ENCODE measurements around the gene PNPLA6. TPM values are rescaled to one million over a fixed set of nuclear protein-coding genes. Genes with fewer than 3 reads are reported as not detected.

The PNPLA6 gene
- total RNA-seq (2011; cell fraction: chromatin; rRNA removed; ENCODE audit: low replicate concordance), result 25.7 and 85.1 TPM in 2 replicates
- total RNA-seq (2011; cell fraction: nucleolus; rRNA removed), result 82.6 and 98.1 TPM in 2 replicates
- total RNA-seq (2011; cell fraction: nucleoplasm; rRNA removed), result 36.0 and 52.2 TPM in 2 replicates
- total RNA-seq (2014; rRNA removed) (19.6 and 25.6 TPM in 2 replicates), total RNA-seq (2014; rRNA removed; fragmentation: Illumina TruSeq; extraction: Trizol) (3.2 and 6.5 TPM in 2 replicates), total RNA-seq (2015; rRNA removed; fragmentation: Illumina TruSeq; extraction: Trizol) (8.3 and 9.6 TPM in 2 replicates), total RNA-seq (2021) (30.2 and 32.3 TPM in 2 replicates), polyA plus RNA-seq (2011; rRNA removed) (7.4 and 16.1 TPM in 2 replicates), polyA plus RNA-seq (2014; fragmentation: Illumina TruSeq; extraction: Trizol) (9.9 and 12.8 TPM in 2 replicates), polyA plus RNA-seq (2014; fragmentation: Nextera tagmentation; extraction: Ambion mirVana) (under 1 TPM; 0.07 to 0.74 TPM), polyA plus RNA-seq (2014; rRNA removed) (15.7 and 17.0 TPM in 2 replicates), polyA minus RNA-seq (2011; rRNA and poly(A)+ RNA removed) (6.2 and 8.8 TPM in 2 replicates), Bru-seq, nascent RNA (percentile 48 among the genes with signal in this experiment), BruChase-seq, experiment 1, labeled RNA remaining after a 2-hour chase (percentile 43 among the genes with signal in this experiment), BruChase-seq, experiment 2, labeled RNA remaining after a 6-hour chase (percentile 52 among the genes with signal in this experiment)
- 10.8 and 19.2 TPM in 2 replicates for polyA plus RNA-seq (2011; cell fraction: cytosol; rRNA removed)
- polyA plus RNA-seq (2011; cell fraction: nucleus; rRNA removed), result 41.4 and 57.5 TPM in 2 replicates
- polyA plus RNA-seq (2012), result 18.1 and 35.8 TPM in 2 replicates
- polyA minus RNA-seq (2011; cell fraction: cytosol; rRNA and poly(A)+ RNA removed), result 16.3 and 30.6 TPM in 2 replicates
- 23.7 and 30.1 TPM in 2 replicates for polyA minus RNA-seq (2011; cell fraction: nucleus; rRNA and poly(A)+ RNA removed)
- long read RNA-seq, experiment 1, full-length matches to known transcripts, result 2 of 100 reads
- long read RNA-seq, experiment 1, partial matches to known transcripts, result 92 of 100 reads
- long read RNA-seq, experiment 1, other reads (novel, unspliced or antisense), result 6 of 100 reads
- long read RNA-seq, experiment 2, partial matches to known transcripts, result 6 of 16 reads
- long read RNA-seq, experiment 2, other reads (novel, unspliced or antisense), result 10 of 16 reads
- long read RNA-seq, experiment 3, full-length matches to known transcripts, result 1 of 3 reads
- long read RNA-seq, experiment 3, partial matches to known transcripts, result 0 of 3 reads
- long read RNA-seq, experiment 3, other reads (novel, unspliced or antisense), result 2 of 3 reads

DNA sequence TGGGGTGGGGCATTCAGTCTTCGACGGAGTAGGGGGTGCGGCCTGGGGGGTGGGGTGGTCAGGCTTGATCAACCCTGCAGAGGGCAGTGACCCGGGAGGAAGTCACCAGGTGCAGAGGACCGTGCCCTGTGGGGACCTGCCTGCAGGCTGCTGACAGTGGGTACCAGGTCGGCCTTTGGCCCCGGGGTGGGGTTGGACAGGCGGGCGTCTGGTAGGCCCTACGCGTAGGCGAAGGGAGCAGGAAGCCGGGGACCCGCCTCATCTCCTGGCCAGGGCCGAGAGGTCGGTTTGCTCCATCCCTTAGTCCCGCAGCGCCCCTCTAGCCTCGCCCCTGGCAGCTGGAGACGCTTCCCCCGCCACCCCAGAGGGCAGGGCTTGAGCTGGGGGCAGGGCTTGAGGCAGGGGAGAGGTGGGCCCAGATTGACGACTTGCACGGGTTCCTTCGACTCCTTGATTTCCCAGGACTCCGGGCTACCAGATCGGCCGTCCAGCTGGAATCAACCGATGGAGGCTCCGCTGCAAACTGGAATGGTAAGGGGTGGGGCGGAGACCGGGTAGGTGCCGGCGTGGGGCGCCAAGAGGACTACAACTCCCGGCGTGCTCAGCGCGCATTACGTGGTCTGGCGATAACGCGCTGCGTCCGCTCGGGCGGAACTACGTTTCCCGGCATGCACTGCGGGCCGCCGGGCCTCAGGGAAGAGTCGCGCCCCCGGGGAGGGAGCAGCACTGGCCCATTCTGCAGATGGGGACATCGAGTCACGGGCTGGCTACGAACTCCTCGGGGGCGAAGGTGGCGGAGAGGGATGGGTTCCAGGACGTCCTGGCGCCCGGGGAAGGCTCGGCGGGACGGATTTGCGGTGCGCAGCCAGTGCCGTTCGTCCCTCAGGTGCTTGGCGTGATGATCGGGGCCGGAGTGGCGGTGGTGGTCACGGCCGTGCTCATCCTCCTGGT is at the start of gene PNPLA6:
Gene PNPLA6, plus strand, starts transcription at position 671 of the 951 bp plus-strand sequence. Its CDS starts 72 bp downstream, at position 743.
- WGBS (ENCODE audit: insufficient coverage, low coverage, missing lambda C conversion rate), result under 1% methylated on average over 68 of the region's 76 CpGs
- POLR2A ChIA-PET, result interaction anchor here (0.6 to 1.8 kb wide), 8 partner anchors 12 to 126 kb away, joined by 3 to 9 read pairs (median 3); partner anchors contain the start of genes MCOLN1, PCP2 and ZNF358
- TF ChIP-seq POLR3G (IDR thresholded peaks at IDR 0.05; ENCODE audit: extremely low read depth, insufficient read length, insufficient replicate concordance) (no peak), ZNF239 (CRISPR knock-in tag; IDR thresholded peaks at IDR 0.05) (no peak)
- TF ChIP-seq, protein P1, sequence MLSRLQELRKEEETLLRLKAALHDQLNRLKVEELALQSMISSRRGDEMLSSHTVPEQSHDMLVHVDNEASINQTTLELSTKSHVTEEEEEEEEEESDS (CRISPR knock-in tag; IDR thresholded peaks at IDR 0.05), result no peak
- TF ChIP-seq, protein P2, sequence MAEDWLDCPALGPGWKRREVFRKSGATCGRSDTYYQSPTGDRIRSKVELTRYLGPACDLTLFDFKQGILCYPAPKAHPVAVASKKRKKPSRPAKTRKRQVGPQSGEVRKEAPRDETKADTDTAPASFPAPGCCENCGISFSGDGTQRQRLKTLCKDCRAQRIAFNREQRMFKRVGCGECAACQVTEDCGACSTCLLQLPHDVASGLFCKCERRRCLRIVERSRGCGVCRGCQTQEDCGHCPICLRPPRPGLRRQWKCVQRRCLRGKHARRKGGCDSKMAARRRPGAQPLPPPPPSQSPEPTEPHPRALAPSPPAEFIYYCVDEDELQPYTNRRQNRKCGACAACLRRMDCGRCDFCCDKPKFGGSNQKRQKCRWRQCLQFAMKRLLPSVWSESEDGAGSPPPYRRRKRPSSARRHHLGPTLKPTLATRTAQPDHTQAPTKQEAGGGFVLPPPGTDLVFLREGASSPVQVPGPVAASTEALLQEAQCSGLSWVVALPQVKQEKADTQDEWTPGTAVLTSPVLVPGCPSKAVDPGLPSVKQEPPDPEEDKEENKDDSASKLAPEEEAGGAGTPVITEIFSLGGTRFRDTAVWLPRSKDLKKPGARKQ (CRISPR knock-in tag; IDR thresholded peaks at IDR 0.05), result no peak
- TF ChIP-seq, protein P3, sequence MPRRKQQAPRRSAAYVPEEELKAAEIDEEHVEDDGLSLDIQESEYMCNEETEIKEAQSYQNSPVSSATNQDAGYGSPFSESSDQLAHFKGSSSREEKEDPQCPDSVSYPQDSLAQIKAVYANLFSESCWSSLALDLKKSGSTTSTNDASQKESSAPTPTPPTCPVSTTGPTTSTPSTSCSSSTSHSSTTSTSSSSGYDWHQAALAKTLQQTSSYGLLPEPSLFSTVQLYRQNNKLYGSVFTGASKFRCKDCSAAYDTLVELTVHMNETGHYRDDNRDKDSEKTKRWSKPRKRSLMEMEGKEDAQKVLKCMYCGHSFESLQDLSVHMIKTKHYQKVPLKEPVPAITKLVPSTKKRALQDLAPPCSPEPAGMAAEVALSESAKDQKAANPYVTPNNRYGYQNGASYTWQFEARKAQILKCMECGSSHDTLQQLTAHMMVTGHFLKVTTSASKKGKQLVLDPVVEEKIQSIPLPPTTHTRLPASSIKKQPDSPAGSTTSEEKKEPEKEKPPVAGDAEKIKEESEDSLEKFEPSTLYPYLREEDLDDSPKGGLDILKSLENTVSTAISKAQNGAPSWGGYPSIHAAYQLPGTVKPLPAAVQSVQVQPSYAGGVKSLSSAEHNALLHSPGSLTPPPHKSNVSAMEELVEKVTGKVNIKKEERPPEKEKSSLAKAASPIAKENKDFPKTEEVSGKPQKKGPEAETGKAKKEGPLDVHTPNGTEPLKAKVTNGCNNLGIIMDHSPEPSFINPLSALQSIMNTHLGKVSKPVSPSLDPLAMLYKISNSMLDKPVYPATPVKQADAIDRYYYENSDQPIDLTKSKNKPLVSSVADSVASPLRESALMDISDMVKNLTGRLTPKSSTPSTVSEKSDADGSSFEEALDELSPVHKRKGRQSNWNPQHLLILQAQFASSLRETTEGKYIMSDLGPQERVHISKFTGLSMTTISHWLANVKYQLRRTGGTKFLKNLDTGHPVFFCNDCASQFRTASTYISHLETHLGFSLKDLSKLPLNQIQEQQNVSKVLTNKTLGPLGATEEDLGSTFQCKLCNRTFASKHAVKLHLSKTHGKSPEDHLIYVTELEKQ (CRISPR knock-in tag; IDR thresholded peaks at IDR 0.05), result no peak

More for the DNA sequence above, at the start of gene PNPLA6:
- intact Hi-C loops (cut with micrococcal nuclease), result no loop called here
- Histone ChIP-seq H2AFZ (ENCODE audit: low read depth, low read length) (peak within 1 kb of the TSS; percentile 100), H3K27me3 (ENCODE audit: control insufficient read depth in 2 of 2, insufficient read depth in 2 of 2, low read length in 2 of 2) (no peaks in the 10 kb centered on the region), H4K20me1 (replicated peaks; ENCODE audit: control insufficient read depth, insufficient read depth, low read length) (no peaks in the 10 kb centered on the region), H3K4me2 (ENCODE audit: insufficient read depth, low read length) (peak within 1 kb of the TSS; percentile 98), H3K9me1 (ENCODE audit: control insufficient read depth, insufficient read depth, low read length) (no peaks in the 10 kb centered on the region), H3K9me3 (replicated peaks; ENCODE audit: control insufficient read depth, insufficient read depth, low read depth, low read length) (no peaks in the 10 kb centered on the region), H3K9ac (ENCODE audit: insufficient read depth in 1 of 2, low read depth in 2 of 2, low read length in 2 of 2) (peak within 1 kb of the TSS; percentile 70 to 96; a peak in 3 of 4 replicates), H3K27ac (ENCODE audit: extremely low read depth, low read depth, low read length) (no peak within 1 kb of the TSS; the same call in 2 of the 3 replicates), H3K4me3 (peak within 1 kb of the TSS; percentile 81), H3K4me1 (replicated peaks in 1 of 2; ENCODE audit: control insufficient read depth in 2 of 2, insufficient read depth in 2 of 2, low read length in 2 of 2) (peaks cover 10 to 41% of the 10 kb centered on the region in 2 experiments), H3K36me3 (ENCODE audit: control insufficient read depth, insufficient read depth, low read length) (peaks cover 10% of the 10 kb centered on the region; the same call in 1 of the 3 replicates), H3K79me2 (ENCODE audit: control insufficient read depth, insufficient read depth, low read length) (no peaks in the 10 kb centered on the region; the same call in 2 of the 3 replicates)
- no TSS peak for BruUV-seq (replicated peaks)
- peak; percentile 96 for FAIRE-seq
- ATAC-seq, result peak; percentile 89
- peak; percentile 91 to 97 (median 94) for DNase-seq (ENCODE audit: extremely low read depth in 1 of 4, low spot score in 3 of 4)
- CTCF ChIA-PET (ENCODE audit: low intra/inter-chr PET ratio), result interaction anchor here (0.5 kb wide), 1 partner anchor 46 kb away, joined by 3 read pairs; no protein-coding TSS in a partner anchor
- in situ Hi-C loops (cut with MboI), result no loop called here
